Loucy (cell line): ENCODE results near the gene CCNI.
"Not testable (repeated sequence)": the region's sequence is repeated elsewhere in the genome, so short reads cannot be mapped to it uniquely, and the experiment has no call there.

Experiments
- CTCF ChIP-seq: fragments of 200-600 bp; sonication (generic); conservative IDR thresholded peaks from 2 replicates; pipeline ENCODE4 v1.5.1; 2014; ENCODE audit warnings: mild to moderate bottlenecking, antibody characterized with exemption, low read length
- EZH2phosphoT487 ChIP-seq: fragments of 200-600 bp; IDR thresholded peaks from 2 replicates; pipeline ENCODE4 v1.6.1; 2018; ENCODE audit warnings: antibody characterized with exemption, mild to moderate bottlenecking, moderate library complexity, borderline replicate concordance

- TF ChIP-seq CTCF, EZH2phosphoT487: not testable (repeated sequence)
Observed at GRCh38 chr4:77087027-77087426, 11.2 kb upstream of the CCNI start.
